Activated T-helper 9 cell treated with anti-CD3 and anti-CD28 coated beads, Interleukin-2, amount 50 U/mL, for 16 hours (primary cell): ENCODE data around the gene CLIC5.

ENCODE experiments used
- DNase-seq: peaks from one replicate; pipeline ENCODE4 v3.0.0-alpha.2; 2020; ENCODE audit warnings: low read depth

Gene CLIC5

GRCh38 chr6:46035242-46035641, 19.6 kb upstream of the CLIC5 start:
- DNase-seq, result no peak

- DNase-seq, result no peak
Observed at GRCh38 chr6:46032110-46032998, 16.7 kb upstream of the CLIC5 start.

GRCh38 chr6:46029602-46030001, 13.9 kb upstream of the CLIC5 start:
- DNase-seq, result no peak

GRCh38 chr6:46026307-46026706, 10.6 kb upstream of the CLIC5 start:
- no peak for DNase-seq

GRCh38 chr6:46025573-46025972, 9.9 kb upstream of the CLIC5 start:
- no peak for DNase-seq

- DNase-seq, result no peak
Observed at GRCh38 chr6:46024124-46024769, 8.6 kb upstream of the CLIC5 start.

- DNase-seq, result no peak
Observed at GRCh38 chr6:46023216-46023915, 7.7 kb upstream of the CLIC5 start.

- no peak for DNase-seq
Observed at GRCh38 chr6:46022106-46022948, 6.7 kb upstream of the CLIC5 start.

GRCh38 chr6:46017726-46018125, 2.1 kb upstream of the CLIC5 start:
- no peak for DNase-seq

GRCh38 chr6:46016063-46016608, 476 bp upstream of the CLIC5 start:
- DNase-seq, result no peak

- no peak for DNase-seq
Observed at GRCh38 chr6:46014511-46015118, 1.0 kb downstream of the CLIC5 start.

GRCh38 chr6:46014046-46014445, 1.6 kb downstream of the CLIC5 start:
- DNase-seq, result no peak

GRCh38 chr6:46013639-46014038, 2.0 kb downstream of the CLIC5 start:
- DNase-seq, result no peak

- no peak for DNase-seq
Observed at GRCh38 chr6:46012834-46013233, 2.8 kb downstream of the CLIC5 start.

- DNase-seq, result peak; percentile 44
Observed at GRCh38 chr6:46011188-46012085, 4.2 kb downstream of the CLIC5 start.

GRCh38 chr6:46010771-46011170, 4.9 kb downstream of the CLIC5 start:
- DNase-seq, result no peak

- no peak for DNase-seq
Observed at GRCh38 chr6:46010270-46010669, 5.4 kb downstream of the CLIC5 start.

GRCh38 chr6:46002264-46002663, 13.4 kb downstream of the CLIC5 start:
- DNase-seq, result no peak

- no peak for DNase-seq
Observed at GRCh38 chr6:46000905-46001304, 14.8 kb downstream of the CLIC5 start.

- DNase-seq, result no peak
Observed at GRCh38 chr6:45998524-45998923, 17.1 kb downstream of the CLIC5 start.
